Upper lobe of right lung (tissue), 1 donor: ENCODE measurements around the gene ARHGEF18. TPM values are rescaled to one million over a fixed set of nuclear protein-coding genes. Genes with fewer than 3 reads are reported as not detected.
"Not testable (repeated sequence)": the region's sequence is repeated elsewhere in the genome, so short reads cannot be mapped to it uniquely, and the experiment has no call there.

ENCODE experiments used
- ATAC-seq: fragments of 200-7000 bp; cut with Tn5 transposase; one replicate; pipeline ENCODE4 v1.9.1; 2020; ENCODE audit warnings: mild to moderate bottlenecking, moderate library complexity
- DNase-seq: peaks from one replicate; pipeline ENCODE4 v3.0.0-alpha.2; 2020
- H3K27ac ChIP-seq: fragments of 200-600 bp; one replicate; pipeline ENCODE4 v1.8.0; 2022
- H3K27me3 ChIP-seq: fragments of 200-600 bp; one replicate; pipeline ENCODE4 v1.8.0; 2022; ENCODE audit warnings: mild to moderate bottlenecking
- H3K36me3 ChIP-seq: fragments of 200-600 bp; one replicate; pipeline ENCODE4 v1.8.0; 2022
- H3K4me1 ChIP-seq: fragments of 200-600 bp; one replicate; pipeline ENCODE4 v1.8.0; 2022
- H3K4me3 ChIP-seq: fragments of 200-600 bp; one replicate; pipeline ENCODE4 v1.8.0; 2022; ENCODE audit warnings: mild to moderate bottlenecking
- H3K9me3 ChIP-seq: fragments of 200-600 bp; one replicate; pipeline ENCODE4 v1.8.0; 2022
- intact Hi-C: fragments of 100-400 bp; cut with DNase I; formaldehyde crosslinking; loops from one replicate; pipeline ENCODE4 v1.11.0; 2022
- long read RNA-seq: library from polyadenylated mRNA; unstranded; transcript quantifications from one replicate; pipeline ENCODE4 v2.0.0, GENCODE V29; 2021
- total RNA-seq: library from RNA; stranded (reverse); fragmentation: NEBNext Ultra II Directional; extraction: Animal tissue kit (Norgen Biotek cat#: 25700); gene quantifications from one replicate; pipeline ENCODE4 v1.2.1, GENCODE V29; 2021
- TF ChIP-seq, protein P1 (sequence below): fragments of 200-600 bp; IDR thresholded peaks from one replicate; pipeline ENCODE4 v1.8.0; 2022; ENCODE audit warnings: antibody characterized with exemption
- donor health status: DM: no; HTN: yes; CAD: no; lungs with severe emphysema.

Gene ARHGEF18
- total RNA-seq: 50.4 TPM
- long read RNA-seq, full-length matches to known transcripts: 1 of 125 reads
- long read RNA-seq, partial matches to known transcripts: 112 of 125 reads
- long read RNA-seq, other reads (novel, unspliced or antisense): 12 of 125 reads

DNA sequence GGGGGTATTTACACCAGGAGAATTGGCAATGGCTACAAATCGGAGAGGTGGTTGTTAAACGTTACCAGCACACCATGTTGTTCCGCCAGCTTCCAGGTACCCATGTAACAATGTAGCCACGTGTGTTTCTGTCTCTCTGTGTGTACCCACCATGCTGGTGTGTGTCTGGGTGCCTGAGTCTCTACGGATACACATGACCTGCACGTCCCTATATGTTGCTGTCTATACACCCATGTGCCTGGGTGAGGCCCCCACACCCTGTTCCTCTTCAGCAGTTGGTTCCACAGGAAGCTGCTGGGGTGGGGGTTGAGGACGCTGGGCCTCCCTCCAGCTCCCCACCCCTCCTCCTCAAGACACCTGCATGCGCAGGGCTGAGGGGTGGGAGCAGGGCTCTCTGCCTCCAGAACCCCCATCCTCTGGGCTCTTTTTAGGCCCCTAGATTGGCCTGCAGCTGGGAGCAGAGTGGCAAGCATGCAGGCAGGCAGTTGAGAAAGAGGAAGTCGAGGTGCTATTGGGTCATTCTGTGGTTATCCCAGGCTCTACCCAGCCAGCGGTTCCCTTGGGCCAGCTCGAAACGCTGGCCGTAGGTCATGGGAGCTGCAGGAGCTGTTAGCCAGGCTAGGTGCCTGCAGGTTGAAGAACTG, at the start of gene ARHGEF18:
Gene ARHGEF18 (plus strand): TSS at position 351 of the 644 bp plus-strand sequence. CDS start 13,954 bp downstream, outside the sequence.
- Histone ChIP-seq H3K4me3 (peak within 1 kb of the TSS; percentile 30), H3K27me3 (no peaks in the 10 kb centered on the region), H3K9me3 (no peaks in the 10 kb centered on the region), H3K27ac (peak within 1 kb of the TSS; percentile 37), H3K36me3 (no peaks in the 10 kb centered on the region), H3K4me1 (no peaks in the 10 kb centered on the region)
- peak; percentile 89 for ATAC-seq
- peak; percentile 73 for DNase-seq
- TF ChIP-seq, protein P1, sequence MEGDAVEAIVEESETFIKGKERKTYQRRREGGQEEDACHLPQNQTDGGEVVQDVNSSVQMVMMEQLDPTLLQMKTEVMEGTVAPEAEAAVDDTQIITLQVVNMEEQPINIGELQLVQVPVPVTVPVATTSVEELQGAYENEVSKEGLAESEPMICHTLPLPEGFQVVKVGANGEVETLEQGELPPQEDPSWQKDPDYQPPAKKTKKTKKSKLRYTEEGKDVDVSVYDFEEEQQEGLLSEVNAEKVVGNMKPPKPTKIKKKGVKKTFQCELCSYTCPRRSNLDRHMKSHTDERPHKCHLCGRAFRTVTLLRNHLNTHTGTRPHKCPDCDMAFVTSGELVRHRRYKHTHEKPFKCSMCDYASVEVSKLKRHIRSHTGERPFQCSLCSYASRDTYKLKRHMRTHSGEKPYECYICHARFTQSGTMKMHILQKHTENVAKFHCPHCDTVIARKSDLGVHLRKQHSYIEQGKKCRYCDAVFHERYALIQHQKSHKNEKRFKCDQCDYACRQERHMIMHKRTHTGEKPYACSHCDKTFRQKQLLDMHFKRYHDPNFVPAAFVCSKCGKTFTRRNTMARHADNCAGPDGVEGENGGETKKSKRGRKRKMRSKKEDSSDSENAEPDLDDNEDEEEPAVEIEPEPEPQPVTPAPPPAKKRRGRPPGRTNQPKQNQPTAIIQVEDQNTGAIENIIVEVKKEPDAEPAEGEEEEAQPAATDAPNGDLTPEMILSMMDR: no peak
- intact Hi-C loops: no loop called here

DNA sequence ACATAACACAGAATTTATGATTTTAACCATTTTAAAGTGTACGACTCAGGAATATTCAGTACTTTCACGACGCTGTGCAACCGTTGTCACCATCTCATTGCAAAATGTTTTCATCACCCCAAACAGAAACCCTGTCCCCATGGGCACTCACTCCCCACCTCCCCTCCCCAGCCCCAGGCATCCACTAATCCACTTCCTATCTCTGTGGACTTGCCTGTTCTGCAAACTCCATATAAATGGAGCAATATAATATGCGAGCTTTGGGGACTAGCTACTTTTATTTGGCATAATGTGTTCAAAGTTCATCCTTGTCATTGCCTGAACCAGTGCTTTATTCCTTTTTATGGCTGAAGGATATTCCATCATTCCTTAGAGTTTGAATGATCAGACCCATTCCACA, 47.2 kb upstream of the ARHGEF18 start:
- ATAC-seq: no peak
- no peaks in the 10 kb centered on the region for H3K4me1 ChIP-seq

DNA sequence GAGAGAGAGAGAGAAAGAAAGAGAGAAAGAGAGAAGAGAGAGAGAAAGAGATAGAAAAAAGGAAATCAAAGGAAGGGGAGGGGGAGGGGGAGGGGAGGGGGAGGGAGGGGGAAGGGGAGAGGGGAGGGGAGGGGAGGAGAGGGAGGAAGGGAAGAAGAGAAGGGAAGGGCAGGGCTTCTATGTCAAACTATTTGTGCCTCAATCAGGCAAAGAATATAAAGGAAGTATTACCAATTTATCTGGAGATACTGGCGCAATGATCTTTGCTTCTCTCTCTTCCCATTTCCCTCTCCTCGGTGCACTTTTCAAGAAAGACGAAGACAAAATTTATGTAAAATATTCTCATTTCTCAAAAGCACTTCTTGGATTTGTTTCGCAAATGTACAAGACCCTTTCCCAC, 45.3 kb upstream of the ARHGEF18 start:
- H3K4me3 ChIP-seq: no peak overlapping the region
- H3K4me1 ChIP-seq: no peaks in the 10 kb centered on the region
- TF ChIP-seq, protein P1: no peak
- H3K27me3 ChIP-seq: no peaks in the 10 kb centered on the region
- no peak overlapping the region for H3K27ac ChIP-seq
- DNase-seq (no peak), ATAC-seq (no peak)
- H3K36me3 ChIP-seq: no peaks in the 10 kb centered on the region
- H3K9me3 ChIP-seq: no peaks in the 10 kb centered on the region
- intact Hi-C loops: no loop called here

More for the DNA sequence above, 47.2 kb upstream of the ARHGEF18 start:
- H3K27me3 ChIP-seq: no peaks in the 10 kb centered on the region
- DNase-seq: no peak
- no peaks in the 10 kb centered on the region for H3K9me3 ChIP-seq
- H3K4me3 ChIP-seq: no peak overlapping the region
- intact Hi-C loops: no loop called here
- TF ChIP-seq, protein P1: no peak
- no peak overlapping the region for H3K27ac ChIP-seq
- H3K36me3 ChIP-seq: no peaks in the 10 kb centered on the region

DNA sequence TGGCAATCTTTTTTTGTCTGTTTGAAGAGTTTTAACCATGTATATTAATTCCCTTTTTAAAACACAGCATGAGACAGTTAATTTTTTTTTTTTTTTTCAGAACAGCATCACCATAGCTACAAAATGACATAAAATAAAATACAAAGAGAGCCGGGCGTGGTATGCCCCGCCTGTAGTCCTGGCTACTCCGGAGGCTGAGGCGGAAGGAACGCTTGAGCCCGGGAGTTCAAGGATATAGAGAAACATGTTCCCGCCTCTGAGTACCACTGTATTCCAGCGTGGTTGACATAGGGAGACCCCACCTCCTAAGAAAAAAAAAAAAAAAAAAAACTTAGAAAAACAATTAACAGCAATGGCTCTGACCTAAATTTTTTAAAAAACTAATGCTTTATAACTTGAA, 44.5 kb upstream of the ARHGEF18 start:
- ATAC-seq: no peak
- intact Hi-C loops: no loop called here

DNA sequence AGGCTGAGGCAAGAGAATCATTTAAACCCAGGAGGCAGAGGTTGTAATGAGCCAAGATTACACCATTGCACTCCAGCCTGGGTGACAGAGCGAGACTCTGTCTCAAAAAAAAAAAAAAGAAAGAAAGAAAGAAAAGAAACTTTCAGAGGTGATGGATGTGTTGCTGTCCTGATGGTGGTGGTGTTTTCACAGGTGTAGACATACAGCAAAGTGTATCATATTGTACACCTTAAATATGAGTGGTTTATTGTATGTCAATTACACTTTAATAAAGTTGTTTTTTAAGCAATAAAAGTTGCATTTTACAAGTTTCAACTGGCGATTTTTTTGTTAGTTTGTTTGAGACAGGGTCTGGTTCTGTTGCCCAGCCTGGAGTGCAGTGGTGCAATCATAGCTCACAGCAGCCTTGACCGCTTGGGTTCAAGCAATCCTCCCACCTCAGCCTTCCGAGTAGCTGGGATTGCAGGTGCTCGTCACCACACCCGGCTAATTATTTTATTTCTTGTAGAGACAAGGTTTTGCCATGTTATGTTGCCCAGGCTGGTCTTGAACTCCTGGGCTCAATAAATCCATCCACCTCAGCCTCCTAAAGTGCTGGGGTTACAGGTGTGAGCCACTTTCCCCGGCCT, 41.0 kb upstream of the ARHGEF18 start:
- intact Hi-C loops: no loop called here
- no peak for ATAC-seq
- Histone ChIP-seq H3K9me3 (no peaks in the 10 kb centered on the region), H3K4me1 (no peaks in the 10 kb centered on the region), H3K27me3 (no peaks in the 10 kb centered on the region), H3K27ac (no peak overlapping the region), H3K36me3 (no peaks in the 10 kb centered on the region), H3K4me3 (no peak overlapping the region)
- TF ChIP-seq, protein P1: no peak
- DNase-seq: peak; percentile 6

More for the DNA sequence above, 44.5 kb upstream of the ARHGEF18 start:
- H3K4me3 ChIP-seq: no peak overlapping the region
- TF ChIP-seq, protein P1: no peak
- no peaks in the 10 kb centered on the region for H3K4me1 ChIP-seq
- no peak for DNase-seq
- no peak overlapping the region for H3K27ac ChIP-seq
- no peaks in the 10 kb centered on the region for H3K36me3 ChIP-seq
- no peaks in the 10 kb centered on the region for H3K9me3 ChIP-seq
- H3K27me3 ChIP-seq: no peaks in the 10 kb centered on the region

DNA sequence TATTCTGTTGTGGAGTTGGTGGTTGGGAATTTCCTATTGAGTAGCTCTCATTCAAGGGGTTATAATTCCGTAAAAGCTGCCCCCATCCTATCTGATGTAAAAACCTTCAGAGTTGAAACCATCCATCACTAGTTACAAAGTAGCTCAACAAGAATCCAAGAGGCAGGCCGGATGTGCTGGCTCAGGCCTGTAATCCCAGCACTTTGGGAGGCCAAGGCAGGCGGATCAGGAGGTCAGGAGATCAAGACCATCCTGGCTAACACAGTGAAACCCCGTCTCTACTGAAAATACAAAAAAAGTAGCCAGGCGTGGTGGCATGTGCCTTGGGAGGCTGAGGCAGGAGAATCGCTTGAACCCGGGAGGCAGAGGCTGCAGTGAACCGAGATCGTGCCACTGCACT, 40.4 kb upstream of the ARHGEF18 start:
- ATAC-seq, H3K9me3 ChIP-seq, H3K27me3 ChIP-seq, H3K36me3 ChIP-seq, H3K27ac ChIP-seq, H3K4me1 ChIP-seq, intact Hi-C loops, H3K4me3 ChIP-seq: not testable (repeated sequence)
- peak; percentile 23 for DNase-seq
